Measurements from ENCODE around the gene C19orf38. TPM values are rescaled to one million over a fixed set of nuclear protein-coding genes. Genes with fewer than 3 reads are reported as not detected.

C19orf38 gene
- polyA plus RNA-seq, 1 of the 3 experiments (the other 2 are of a cell fraction) = 0.15 TPM

GRCh38 chr19:10881403-10882107, 33.3 kb downstream of the C19orf38 start:
- Histone ChIP-seq H3K36me3 (replicated peaks in 1 of 2; ENCODE audit: control insufficient read depth in 1 of 2, insufficient read depth in 2 of 2, low read length in 1 of 2) (no peaks in the 10 kb centered on the region), H3K4me1 (ENCODE audit: control insufficient read depth in 1 of 2, insufficient read depth in 2 of 2, low read depth in 1 of 2, low read length in 1 of 2) (peaks cover 9 to 19% of the 10 kb centered on the region in 2 experiments; a peak in 1 of 4 replicates), H3K79me2 (ENCODE audit: insufficient read depth) (peaks cover 100% of the 10 kb centered on the region), H3K4me2 (no peak overlapping the region; the same call in 1 of the 2 replicates), H3K9me2 (no peaks in the 10 kb centered on the region), H3K4me3 (ENCODE audit: low read depth in 2 of 2, low read length in 1 of 2) (no peak overlapping the region), H4K20me1 (ENCODE audit: insufficient read depth) (peaks cover 53% of the 10 kb centered on the region), H3K27ac (ENCODE audit: low read depth in 2 of 2, low read length in 1 of 2) (no peak overlapping the region; a peak in 1 of 4 replicates), H3K9ac (no peak overlapping the region), H3K27me3 (ENCODE audit: insufficient read depth) (no peaks in the 10 kb centered on the region), H3K9me3 (no peaks in the 10 kb centered on the region), H2AFZ (ENCODE audit: low read depth) (no peak overlapping the region), H3F3A (replicated peaks; ENCODE audit: insufficient read depth) (peaks cover 10% of the 10 kb centered on the region)
- TF ChIP-seq USF2 (IDR thresholded peaks at IDR 0.05; ENCODE audit: borderline replicate concordance, low read depth, low read length) (no peak), CHD2 (IDR thresholded peaks at IDR 0.05; ENCODE audit: low read length, partially characterized antibody) (no peak), POLR2AphosphoS5 (IDR thresholded peaks at IDR 0.05; ENCODE audit: low read depth, low read length) (no peak), NFIC (IDR thresholded peaks at IDR 0.05; ENCODE audit: borderline replicate concordance) (no peak), NRF1 (IDR thresholded peaks at IDR 0.05; ENCODE audit: low read depth, low read length) (no peak), TEAD4 (IDR thresholded peaks at IDR 0.05; ENCODE audit: borderline replicate concordance, insufficient read depth) (no peak), MXI1 (IDR thresholded peaks at IDR 0.05; ENCODE audit: low read depth, low read length) (no peak), RCOR1 (IDR thresholded peaks at IDR 0.05; ENCODE audit: low read length) (no peak), FOXM1 (IDR thresholded peaks at IDR 0.05; ENCODE audit: low read depth) (no peak), ELF1 (IDR thresholded peaks at IDR 0.05) (no peak), GABPA (IDR thresholded peaks at IDR 0.05; ENCODE audit: low read depth) (no peak), JUND (IDR thresholded peaks at IDR 0.05) (no peak), MEF2A (IDR thresholded peaks at IDR 0.05; ENCODE audit: borderline replicate concordance, low read depth) (no peak), PBX3 (IDR thresholded peaks at IDR 0.05) (no peak)
- TF ChIP-seq, protein P1, sequence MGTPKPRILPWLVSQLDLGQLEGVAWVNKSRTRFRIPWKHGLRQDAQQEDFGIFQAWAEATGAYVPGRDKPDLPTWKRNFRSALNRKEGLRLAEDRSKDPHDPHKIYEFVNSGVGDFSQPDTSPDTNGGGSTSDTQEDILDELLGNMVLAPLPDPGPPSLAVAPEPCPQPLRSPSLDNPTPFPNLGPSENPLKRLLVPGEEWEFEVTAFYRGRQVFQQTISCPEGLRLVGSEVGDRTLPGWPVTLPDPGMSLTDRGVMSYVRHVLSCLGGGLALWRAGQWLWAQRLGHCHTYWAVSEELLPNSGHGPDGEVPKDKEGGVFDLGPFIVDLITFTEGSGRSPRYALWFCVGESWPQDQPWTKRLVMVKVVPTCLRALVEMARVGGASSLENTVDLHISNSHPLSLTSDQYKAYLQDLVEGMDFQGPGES (IDR thresholded peaks at IDR 0.05; ENCODE audit: low read depth, low read length) = no peak
- TF ChIP-seq, protein P2, sequence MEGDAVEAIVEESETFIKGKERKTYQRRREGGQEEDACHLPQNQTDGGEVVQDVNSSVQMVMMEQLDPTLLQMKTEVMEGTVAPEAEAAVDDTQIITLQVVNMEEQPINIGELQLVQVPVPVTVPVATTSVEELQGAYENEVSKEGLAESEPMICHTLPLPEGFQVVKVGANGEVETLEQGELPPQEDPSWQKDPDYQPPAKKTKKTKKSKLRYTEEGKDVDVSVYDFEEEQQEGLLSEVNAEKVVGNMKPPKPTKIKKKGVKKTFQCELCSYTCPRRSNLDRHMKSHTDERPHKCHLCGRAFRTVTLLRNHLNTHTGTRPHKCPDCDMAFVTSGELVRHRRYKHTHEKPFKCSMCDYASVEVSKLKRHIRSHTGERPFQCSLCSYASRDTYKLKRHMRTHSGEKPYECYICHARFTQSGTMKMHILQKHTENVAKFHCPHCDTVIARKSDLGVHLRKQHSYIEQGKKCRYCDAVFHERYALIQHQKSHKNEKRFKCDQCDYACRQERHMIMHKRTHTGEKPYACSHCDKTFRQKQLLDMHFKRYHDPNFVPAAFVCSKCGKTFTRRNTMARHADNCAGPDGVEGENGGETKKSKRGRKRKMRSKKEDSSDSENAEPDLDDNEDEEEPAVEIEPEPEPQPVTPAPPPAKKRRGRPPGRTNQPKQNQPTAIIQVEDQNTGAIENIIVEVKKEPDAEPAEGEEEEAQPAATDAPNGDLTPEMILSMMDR (IDR thresholded peaks at IDR 0.05) = no peak
- TF ChIP-seq, protein P3, sequence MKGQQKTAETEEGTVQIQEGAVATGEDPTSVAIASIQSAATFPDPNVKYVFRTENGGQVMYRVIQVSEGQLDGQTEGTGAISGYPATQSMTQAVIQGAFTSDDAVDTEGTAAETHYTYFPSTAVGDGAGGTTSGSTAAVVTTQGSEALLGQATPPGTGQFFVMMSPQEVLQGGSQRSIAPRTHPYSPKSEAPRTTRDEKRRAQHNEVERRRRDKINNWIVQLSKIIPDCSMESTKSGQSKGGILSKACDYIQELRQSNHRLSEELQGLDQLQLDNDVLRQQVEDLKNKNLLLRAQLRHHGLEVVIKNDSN (IDR thresholded peaks at IDR 0.05; ENCODE audit: borderline replicate concordance, low read depth) = no peak
- ChIA-PET POLR2A (interaction anchor here (1.2 to 1.3 kb wide), 2 partner anchors 9 to 11 kb away, joined by 4 read pairs; no protein-coding TSS in a partner anchor), CTCF (interaction anchor here (0.6 to 5.1 kb wide), 6 partner anchors 9 to 54 kb away, joined by 3 to 49 read pairs (median 3); partner anchors contain the start of gene CARM1)
- DNase-seq = peak; percentile 45
- WGBS (ENCODE audit: low lambda C conversion rate) = 83% methylated on average over 12 of the region's 14 CpGs
